ENCODE measurements around the gene CCDC116.

- TF ChIP-seq POLR2AphosphoS5 (IDR thresholded peaks at IDR 0.05; ENCODE audit: low read depth, low read length): no peak
- TF ChIP-seq FOXP2 (optimal IDR thresholded peaks at IDR 0.05; ENCODE audit: borderline replicate concordance, extremely low read depth, extremely low read length, insufficient read depth): no peak
- no peak for TF ChIP-seq SIN3A (IDR thresholded peaks at IDR 0.05; ENCODE audit: borderline replicate concordance, insufficient read depth, low read length)
- no peak for TF ChIP-seq TAF1 (IDR thresholded peaks at IDR 0.05; ENCODE audit: borderline replicate concordance, insufficient read depth, low read length)
These were observed 49.5 kb upstream of the CCDC116 start for GRCh38 chr22:21582801-21583740.
